Measurements from ENCODE around the gene KIF19. TPM values are rescaled to one million over a fixed set of nuclear protein-coding genes. Genes with fewer than 3 reads are reported as not detected.
A peak's percentile ranks its signal among the peaks of the same experiment; 100 is the strongest.
"Not testable (repeated sequence)": the region's sequence is repeated elsewhere in the genome, so short reads cannot be mapped to it uniquely, and the experiment has no call there.

KIF19 gene, protein sequence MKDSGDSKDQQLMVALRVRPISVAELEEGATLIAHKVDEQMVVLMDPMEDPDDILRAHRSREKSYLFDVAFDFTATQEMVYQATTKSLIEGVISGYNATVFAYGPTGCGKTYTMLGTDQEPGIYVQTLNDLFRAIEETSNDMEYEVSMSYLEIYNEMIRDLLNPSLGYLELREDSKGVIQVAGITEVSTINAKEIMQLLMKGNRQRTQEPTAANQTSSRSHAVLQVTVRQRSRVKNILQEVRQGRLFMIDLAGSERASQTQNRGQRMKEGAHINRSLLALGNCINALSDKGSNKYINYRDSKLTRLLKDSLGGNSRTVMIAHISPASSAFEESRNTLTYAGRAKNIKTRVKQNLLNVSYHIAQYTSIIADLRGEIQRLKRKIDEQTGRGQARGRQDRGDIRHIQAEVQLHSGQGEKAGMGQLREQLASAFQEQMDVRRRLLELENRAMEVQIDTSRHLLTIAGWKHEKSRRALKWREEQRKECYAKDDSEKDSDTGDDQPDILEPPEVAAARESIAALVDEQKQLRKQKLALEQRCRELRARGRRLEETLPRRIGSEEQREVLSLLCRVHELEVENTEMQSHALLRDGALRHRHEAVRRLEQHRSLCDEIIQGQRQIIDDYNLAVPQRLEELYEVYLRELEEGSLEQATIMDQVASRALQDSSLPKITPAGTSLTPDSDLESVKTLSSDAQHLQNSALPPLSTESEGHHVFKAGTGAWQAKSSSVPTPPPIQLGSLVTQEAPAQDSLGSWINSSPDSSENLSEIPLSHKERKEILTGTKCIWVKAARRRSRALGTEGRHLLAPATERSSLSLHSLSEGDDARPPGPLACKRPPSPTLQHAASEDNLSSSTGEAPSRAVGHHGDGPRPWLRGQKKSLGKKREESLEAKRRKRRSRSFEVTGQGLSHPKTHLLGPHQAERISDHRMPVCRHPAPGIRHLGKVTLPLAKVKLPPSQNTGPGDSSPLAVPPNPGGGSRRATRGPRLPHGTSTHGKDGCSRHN
- 0.32 TPM for total RNA-seq
- polyA plus RNA-seq = 1.4 TPM

DNA sequence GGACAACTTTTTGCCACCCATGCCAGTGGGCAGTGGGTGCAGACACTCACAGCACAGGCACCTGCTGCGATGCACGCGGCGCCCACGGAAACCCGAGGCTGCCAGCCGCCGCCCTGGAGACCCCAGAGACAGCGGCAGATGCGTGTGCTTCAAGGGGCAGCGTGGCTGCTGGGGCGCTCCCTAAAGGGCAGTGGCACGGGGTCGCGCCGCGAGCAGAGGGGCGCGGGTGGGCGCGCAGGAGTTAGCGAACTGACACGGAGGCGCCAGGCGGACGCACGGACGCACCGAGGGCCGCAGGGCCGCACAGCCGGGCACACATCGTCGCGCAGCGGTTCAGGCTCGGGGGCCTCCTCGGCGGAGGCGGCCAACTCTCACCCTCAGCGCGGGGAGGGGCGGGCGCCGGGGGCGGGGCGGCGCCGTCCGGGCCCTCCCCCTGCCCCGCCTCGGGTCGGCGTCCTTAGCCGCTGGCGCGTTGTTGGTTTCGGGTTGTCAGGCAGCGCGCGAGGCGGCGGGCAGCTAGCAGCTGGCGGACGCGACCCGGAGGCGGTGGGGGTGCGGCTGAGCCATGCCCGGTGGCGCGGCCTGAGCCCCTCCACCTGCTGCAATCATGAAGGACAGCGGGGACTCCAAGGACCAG, at the start of gene KIF19:
Gene KIF19 (plus strand): TSS at position 484 of the 637 bp plus-strand sequence. CDS start 124 bp downstream, at position 608.
- Histone ChIP-seq H3K4me1 (ENCODE audit: insufficient read depth) (no peaks in the 10 kb centered on the region), H3K27ac (ENCODE audit: low read depth) (no peak within 1 kb of the TSS), H3K36me3 (ENCODE audit: insufficient read depth) (no peaks in the 10 kb centered on the region), H3K4me3 (ENCODE audit: low read depth, low read length) (peak within 1 kb of the TSS; percentile 23)
- no peak for DNase-seq (ENCODE audit: extremely low spot score)
- WGBS = 3% methylated on average over 73 of the region's 73 CpGs

DNA sequence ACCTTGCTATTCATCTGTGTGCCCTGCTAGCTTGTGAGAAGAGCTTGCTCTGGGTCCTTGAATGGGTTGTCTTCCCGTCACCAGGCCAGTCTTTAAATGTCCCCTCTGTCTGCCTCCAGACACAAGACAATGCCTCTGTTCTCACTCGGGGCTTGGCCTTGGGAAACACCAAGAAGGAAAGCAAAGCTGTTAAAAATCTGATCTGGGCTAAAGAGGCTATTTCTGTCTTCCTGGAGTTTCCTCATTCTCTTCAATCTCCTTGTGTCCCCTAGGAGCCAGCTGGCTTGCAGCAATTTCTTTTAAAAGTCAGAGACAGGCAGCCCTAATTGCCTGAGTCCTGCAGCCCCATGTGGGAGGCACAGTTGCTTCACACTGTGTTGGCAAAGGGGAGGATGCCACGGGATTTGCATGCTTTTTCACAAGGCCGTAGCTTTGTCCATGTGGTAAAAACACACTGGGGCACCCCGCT, 49.5 kb upstream of the KIF19 start:
- whole genome bisulfite sequencing = 60% methylated on average over 5 of the region's 5 CpGs
- H3K36me3 ChIP-seq (ENCODE audit: insufficient read depth) = no peaks in the 10 kb centered on the region
- H3K4me1 ChIP-seq (ENCODE audit: insufficient read depth) = no peaks in the 10 kb centered on the region
- H3K4me3 ChIP-seq (ENCODE audit: low read depth, low read length) = no peak overlapping the region
- no peak for DNase-seq (ENCODE audit: extremely low spot score)
- H3K27ac ChIP-seq (ENCODE audit: low read depth) = no peak overlapping the region

DNA sequence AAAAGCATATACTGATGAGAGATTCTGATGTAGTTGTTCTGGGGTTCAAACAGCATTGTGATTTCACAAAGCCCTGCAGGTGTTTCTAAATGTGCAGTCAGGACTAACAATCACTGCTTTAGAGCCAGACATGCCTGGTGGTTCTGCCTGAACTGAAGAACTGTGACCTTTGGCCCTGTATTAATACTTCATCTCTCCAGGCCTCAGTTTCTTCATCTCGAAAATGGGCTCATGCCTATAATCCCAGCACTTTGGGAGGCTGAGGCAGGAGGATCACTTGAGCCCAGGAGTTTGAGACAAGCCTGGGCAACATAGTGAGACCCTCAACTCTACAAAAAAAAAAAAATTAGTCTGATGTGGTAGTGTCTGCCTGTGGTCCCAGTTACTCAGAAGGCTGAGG, 48.1 kb upstream of the KIF19 start:
- Histone ChIP-seq H3K4me1 (ENCODE audit: insufficient read depth) (no peaks in the 10 kb centered on the region), H3K27ac (ENCODE audit: low read depth) (no peak overlapping the region), H3K4me3 (ENCODE audit: low read depth, low read length) (no peak overlapping the region), H3K36me3 (ENCODE audit: insufficient read depth) (no peaks in the 10 kb centered on the region)
- 87% methylated on average over 1 of the region's 1 CpG for WGBS
- no peak for DNase-seq (ENCODE audit: extremely low spot score)

DNA sequence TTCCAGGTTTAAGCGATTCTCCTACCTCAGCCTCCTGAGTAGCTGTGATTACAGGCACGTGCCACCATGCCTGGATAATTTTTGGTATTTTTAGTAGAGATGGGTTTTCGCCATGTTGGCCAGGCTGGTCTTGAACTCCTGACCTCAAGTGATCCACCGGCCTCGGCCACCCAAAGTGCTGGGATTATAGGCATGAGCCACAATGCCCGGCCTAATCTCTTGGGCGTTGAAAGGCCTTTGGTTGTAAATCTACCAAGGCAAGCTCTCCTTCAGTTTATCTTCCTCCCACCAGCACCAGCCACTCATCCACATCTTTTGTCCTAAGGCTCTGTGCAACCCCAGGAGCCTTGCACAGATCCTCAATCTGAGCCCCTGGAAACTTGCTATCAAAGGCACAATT, 46.4 kb upstream of the KIF19 start:
- not testable (repeated sequence) for H3K27ac ChIP-seq (ENCODE audit: low read depth); H3K4me3 ChIP-seq (ENCODE audit: low read depth, low read length); H3K4me1 ChIP-seq (ENCODE audit: insufficient read depth); DNase-seq (ENCODE audit: extremely low spot score); H3K36me3 ChIP-seq (ENCODE audit: insufficient read depth)
- 89% methylated on average over 7 of the region's 7 CpGs for WGBS

DNA sequence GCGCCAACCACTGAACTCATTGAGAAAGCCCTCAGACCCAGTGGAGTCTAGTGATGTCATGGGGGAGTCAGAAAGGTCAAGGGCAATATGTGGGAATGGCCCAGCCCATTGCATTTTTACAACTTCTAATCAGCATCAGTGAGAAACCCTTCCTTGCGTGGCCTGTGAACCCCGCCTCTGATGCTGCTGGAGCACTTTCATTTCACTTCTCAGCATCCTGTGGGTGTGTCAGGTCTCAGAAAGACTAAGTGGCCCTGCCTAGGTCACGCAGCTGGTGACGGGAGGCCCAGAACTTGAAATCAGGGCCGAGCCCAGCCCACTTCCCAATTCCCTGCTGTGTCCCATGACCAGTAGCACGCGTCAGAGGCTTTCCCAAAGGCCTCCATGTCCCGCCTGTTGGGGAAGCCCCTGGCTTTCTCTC, 45.9 kb upstream of the KIF19 start:
- DNase-seq (ENCODE audit: extremely low spot score) = no peak
- Histone ChIP-seq H3K4me3 (ENCODE audit: low read depth, low read length) (no peak overlapping the region), H3K27ac (ENCODE audit: low read depth) (no peak overlapping the region), H3K36me3 (ENCODE audit: insufficient read depth) (no peaks in the 10 kb centered on the region), H3K4me1 (ENCODE audit: insufficient read depth) (no peaks in the 10 kb centered on the region)
- WGBS = 82% methylated on average over 9 of the region's 9 CpGs

DNA sequence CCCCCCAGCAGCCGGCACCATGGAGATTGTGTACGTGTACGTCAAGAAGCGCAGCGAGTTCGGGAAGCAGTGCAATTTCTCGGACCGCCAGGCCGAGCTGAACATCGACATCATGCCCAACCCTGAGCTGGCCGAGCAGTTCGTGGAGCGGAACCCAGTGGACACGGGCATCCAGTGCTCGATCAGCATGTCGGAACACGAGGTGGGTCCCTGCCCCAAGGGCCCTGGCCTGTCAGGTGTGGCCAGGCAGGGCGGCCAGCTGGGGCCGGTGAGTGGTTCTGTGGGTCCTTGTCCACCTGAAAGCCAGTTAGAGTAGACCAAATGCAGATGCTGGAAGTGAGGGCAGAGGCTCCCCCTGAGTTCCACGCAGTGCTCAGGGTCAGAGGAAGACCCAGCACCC, 44.2 kb upstream of the KIF19 start:
- H3K27ac ChIP-seq (ENCODE audit: low read depth) = no peak overlapping the region
- no peak overlapping the region for H3K4me3 ChIP-seq (ENCODE audit: low read depth, low read length)
- no peaks in the 10 kb centered on the region for H3K36me3 ChIP-seq (ENCODE audit: insufficient read depth)
- 93% methylated on average over 20 of the region's 20 CpGs for WGBS
- no peak for DNase-seq (ENCODE audit: extremely low spot score)
- H3K4me1 ChIP-seq (ENCODE audit: insufficient read depth) = no peaks in the 10 kb centered on the region

DNA sequence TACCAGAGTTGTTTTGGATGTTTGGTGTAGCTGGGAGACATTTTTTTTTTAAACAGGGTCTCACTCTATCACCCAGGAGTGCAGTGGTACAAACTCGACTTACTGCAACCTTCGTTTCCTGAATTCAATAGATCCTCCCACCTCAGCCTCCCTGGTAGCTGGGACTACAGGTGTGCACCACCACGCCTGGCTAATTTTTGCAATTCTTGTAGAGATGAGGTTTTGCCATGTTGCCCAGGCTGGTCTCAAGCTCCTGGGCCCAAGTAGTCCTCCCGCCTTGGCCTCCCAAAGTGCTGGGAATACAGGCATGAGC, 43.8 kb upstream of the KIF19 start:
- not testable (repeated sequence) for DNase-seq (ENCODE audit: extremely low spot score); H3K36me3 ChIP-seq (ENCODE audit: insufficient read depth); H3K4me1 ChIP-seq (ENCODE audit: insufficient read depth); H3K4me3 ChIP-seq (ENCODE audit: low read depth, low read length); H3K27ac ChIP-seq (ENCODE audit: low read depth)
- 95% methylated on average over 4 of the region's 4 CpGs for WGBS

DNA sequence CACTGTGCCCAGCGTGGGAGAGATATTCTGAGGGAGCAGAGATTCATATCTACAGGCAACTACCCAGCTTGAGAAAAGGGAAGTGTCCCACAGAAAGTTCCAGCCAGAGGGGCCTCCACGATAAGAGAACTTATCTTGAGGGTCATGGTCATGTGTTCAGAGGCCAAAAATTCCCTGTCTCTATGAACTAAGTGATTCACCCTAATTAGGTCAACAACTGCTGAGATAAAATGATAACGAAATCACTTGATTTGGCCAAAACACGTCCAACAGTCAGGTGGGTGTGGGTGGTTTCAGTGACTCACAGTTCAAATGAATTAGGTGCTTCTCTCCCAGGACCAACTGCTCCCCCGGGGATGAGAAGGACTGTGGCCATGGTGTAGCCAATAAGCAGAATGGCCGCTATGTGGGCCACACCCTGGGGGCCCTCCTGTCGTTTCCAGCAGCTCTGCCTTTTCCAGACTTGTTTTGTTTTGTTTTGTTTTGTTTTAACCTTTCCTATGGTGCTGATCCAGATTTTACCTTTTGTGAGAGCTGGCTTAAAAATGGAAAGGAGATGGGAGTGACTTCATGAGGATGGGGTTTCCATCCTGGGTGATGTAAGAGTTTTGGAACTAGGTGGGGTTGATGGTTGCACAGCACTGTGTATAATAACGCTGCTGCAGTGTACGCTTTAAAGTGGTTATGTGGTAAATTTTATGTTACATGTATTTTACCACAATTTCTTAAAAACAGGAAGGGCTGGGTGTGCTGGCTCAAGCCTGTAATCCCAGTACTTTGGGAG, 43.2 kb upstream of the KIF19 start:
- DNase-seq (ENCODE audit: extremely low spot score) = no peak
- WGBS = 59% methylated on average over 9 of the region's 9 CpGs
- H3K27ac ChIP-seq (ENCODE audit: low read depth) = no peak overlapping the region
- no peaks in the 10 kb centered on the region for H3K36me3 ChIP-seq (ENCODE audit: insufficient read depth)
- H3K4me1 ChIP-seq (ENCODE audit: insufficient read depth) = no peaks in the 10 kb centered on the region
- no peak overlapping the region for H3K4me3 ChIP-seq (ENCODE audit: low read depth, low read length)

DNA sequence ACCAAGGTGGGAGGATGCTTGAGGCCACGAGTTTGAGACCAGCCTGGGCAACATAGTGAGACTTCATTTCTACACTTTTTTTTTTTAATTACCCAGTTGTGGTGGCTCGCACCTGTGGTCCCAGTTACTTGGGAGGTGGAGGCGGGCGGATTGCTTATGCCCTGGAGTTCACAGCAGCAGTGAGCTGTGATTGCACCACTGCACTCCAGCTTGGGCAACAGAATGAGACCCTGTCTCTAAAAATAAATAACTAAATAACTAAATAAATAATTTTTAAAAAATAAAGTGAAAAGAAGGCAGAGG, 42.7 kb upstream of the KIF19 start:
- Histone ChIP-seq H3K4me1 (ENCODE audit: insufficient read depth) (no peaks in the 10 kb centered on the region), H3K4me3 (ENCODE audit: low read depth, low read length) (no peak overlapping the region), H3K36me3 (ENCODE audit: insufficient read depth) (no peaks in the 10 kb centered on the region), H3K27ac (ENCODE audit: low read depth) (no peak overlapping the region)
- no peak for DNase-seq (ENCODE audit: extremely low spot score)
- WGBS = 85% methylated on average over 4 of the region's 4 CpGs

DNA sequence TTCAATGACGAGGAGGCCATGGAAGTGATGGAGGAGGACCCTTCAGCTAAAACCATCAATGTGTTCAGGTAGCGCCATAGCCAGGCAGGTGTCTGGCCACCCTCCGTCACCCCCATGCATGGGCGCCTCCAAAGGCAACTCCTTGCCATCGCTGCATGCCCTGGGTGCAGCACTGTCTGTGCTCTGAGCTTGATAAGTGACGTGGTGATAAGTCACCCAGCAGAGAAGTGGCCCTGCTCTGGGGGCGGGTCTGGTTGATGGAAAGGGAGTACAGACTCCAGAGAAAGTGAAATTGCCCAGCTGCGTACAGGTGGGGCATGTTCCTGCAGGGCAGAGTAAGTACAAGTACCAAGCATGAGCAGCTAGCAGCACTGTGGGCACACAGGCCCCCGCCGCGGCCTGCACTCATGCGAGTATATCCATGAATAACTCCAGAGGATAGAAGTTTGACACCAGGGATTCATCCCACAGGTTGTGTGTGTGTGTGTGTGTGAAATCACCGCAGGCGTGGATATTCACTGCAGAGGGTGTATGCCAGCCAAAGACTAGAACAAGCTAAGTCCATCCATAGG, 38.9 kb upstream of the KIF19 start:
- WGBS = 89% methylated on average over 14 of the region's 14 CpGs
- no peak overlapping the region for H3K27ac ChIP-seq (ENCODE audit: low read depth)
- no peak overlapping the region for H3K4me3 ChIP-seq (ENCODE audit: low read depth, low read length)
- no peaks in the 10 kb centered on the region for H3K36me3 ChIP-seq (ENCODE audit: insufficient read depth)
- no peaks in the 10 kb centered on the region for H3K4me1 ChIP-seq (ENCODE audit: insufficient read depth)
- DNase-seq (ENCODE audit: extremely low spot score) = no peak

DNA sequence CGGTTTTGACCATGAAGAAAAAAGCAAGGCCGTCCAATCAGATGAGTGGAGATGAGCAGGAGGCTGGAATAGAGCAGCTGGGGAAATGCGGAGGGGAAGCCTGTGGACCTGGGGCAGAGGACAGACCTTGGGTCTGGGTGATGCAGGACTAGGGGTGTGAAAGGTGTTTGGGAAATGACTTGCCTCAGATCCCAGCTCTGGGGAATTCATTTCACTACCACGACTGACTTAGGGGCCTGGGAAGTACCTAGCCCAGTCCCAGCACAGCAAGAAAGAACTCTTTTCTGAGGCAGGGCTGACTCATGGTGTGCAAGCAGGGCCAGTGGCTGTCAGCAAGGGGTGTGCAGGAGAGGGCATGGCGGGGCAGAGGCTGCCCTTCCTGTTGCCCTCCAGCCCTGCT, 37.2 kb upstream of the KIF19 start:
- no peak for DNase-seq (ENCODE audit: extremely low spot score)
- Histone ChIP-seq H3K27ac (ENCODE audit: low read depth) (no peak overlapping the region), H3K4me3 (ENCODE audit: low read depth, low read length) (no peak overlapping the region), H3K36me3 (ENCODE audit: insufficient read depth) (no peaks in the 10 kb centered on the region), H3K4me1 (ENCODE audit: insufficient read depth) (no peaks in the 10 kb centered on the region)
- WGBS = 69% methylated on average over 5 of the region's 5 CpGs

DNA sequence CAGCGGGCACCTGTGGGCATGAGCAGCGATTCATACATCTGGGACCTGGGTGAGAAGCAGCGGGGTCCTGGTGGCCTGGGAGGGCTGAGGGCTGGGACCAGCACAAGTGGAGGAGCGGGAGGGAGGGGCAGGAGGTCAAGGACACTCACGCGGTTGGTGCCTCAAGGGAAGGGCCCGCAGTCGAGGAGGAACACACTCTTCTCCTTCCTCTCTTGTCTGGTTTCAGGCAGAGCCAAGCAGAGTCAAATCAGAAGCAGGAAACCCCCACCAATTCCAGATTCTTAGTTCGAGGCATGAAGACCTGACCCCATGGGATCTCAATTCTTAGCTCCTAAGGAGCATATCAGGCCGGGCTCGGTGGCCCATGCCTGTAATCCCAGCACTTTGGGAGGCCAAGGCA, 36.3 kb upstream of the KIF19 start:
- H3K4me3 ChIP-seq (ENCODE audit: low read depth, low read length) = no peak overlapping the region
- 77% methylated on average over 11 of the region's 11 CpGs for WGBS
- no peak for DNase-seq (ENCODE audit: extremely low spot score)
- H3K4me1 ChIP-seq (ENCODE audit: insufficient read depth) = no peaks in the 10 kb centered on the region
- no peak overlapping the region for H3K27ac ChIP-seq (ENCODE audit: low read depth)
- no peaks in the 10 kb centered on the region for H3K36me3 ChIP-seq (ENCODE audit: insufficient read depth)

DNA sequence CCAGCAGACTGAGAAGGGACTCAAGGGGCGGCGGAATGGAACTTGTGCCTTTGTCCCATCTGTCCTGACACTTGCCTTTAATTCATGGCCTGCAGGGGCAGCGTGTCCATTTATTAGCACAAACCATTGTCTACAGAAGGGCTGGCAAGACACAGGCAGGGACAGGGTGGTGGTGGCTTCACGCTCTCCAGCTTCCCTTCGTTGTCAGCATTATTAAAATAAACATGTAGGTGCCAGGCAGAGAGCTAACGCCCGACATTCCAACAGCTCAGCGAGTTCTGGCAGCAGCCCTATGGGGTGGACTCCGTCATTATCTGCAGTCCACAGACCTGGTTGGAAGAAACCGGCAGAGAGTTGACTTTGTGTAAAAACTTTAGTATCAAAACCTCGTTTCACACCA, 35.7 kb upstream of the KIF19 start:
- Histone ChIP-seq H3K36me3 (ENCODE audit: insufficient read depth) (no peaks in the 10 kb centered on the region), H3K4me1 (ENCODE audit: insufficient read depth) (no peaks in the 10 kb centered on the region), H3K27ac (ENCODE audit: low read depth) (no peak overlapping the region), H3K4me3 (ENCODE audit: low read depth, low read length) (no peak overlapping the region)
- WGBS = 59% methylated on average over 11 of the region's 11 CpGs
- no peak for DNase-seq (ENCODE audit: extremely low spot score)
